Retina (tissue), 1 donor: ENCODE data around the gene PPP1R14B.
"Not testable (repeated sequence)": the region's sequence is repeated elsewhere in the genome, so short reads cannot be mapped to it uniquely, and the experiment has no call there.

Source experiments
- DNase-seq: peaks from one replicate; pipeline ENCODE4 v3.0.0-alpha.2; 2016

PPP1R14B gene

DNA sequence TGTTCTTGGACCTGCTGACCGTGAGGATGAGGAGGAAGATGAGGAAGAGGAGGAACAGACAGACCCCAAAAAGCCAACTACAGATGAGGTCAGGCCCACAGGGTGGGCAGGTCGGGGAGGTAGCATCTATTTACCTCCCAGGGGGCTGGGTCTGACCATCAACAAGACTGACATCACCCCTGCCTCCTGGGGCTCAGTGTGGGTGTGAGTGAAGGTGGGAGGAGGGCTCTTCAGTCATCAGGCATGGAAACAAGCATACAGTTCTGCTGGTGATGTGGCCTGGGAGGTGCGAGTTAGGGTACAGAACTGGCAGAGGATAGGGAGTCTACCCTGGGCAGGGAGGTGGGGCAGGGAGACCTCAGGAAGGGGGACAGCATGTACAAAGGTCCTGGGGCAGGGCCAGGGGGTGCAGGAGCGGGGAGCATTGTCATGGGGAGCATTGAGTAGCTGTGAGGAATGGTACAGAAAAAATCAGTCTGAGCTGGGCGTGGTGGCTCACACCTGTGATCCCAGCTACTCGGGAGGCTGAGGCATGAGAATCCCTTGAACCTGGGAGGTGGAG is 13.5 kb upstream of the PPP1R14B start:
- DNase-seq = no peak

DNA sequence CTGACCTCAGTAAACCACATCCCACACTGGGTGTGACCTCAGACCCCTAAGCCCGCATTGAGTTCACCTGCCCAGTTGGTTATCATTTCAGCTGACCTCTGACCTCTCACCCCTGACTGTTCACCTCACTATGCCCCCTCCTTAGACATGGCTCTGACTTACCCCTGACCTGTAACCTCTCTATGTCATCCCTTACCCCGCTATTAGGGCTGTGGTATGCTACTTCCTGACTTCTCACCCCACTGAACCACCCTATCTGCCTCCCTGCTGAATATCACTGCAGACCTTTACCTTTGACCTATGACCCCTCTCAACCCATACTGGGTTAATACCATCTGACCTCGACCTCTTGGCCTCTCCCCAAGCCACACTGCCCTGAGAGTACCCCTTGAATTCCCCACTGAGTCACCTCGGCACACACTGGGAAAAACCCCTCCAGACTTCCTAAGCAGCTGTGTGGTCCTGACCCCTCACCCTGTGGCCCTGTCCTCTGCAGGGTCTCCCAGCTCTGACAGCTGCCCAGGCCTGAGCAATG is 12.9 kb upstream of the PPP1R14B start:
- DNase-seq = no peak

DNA sequence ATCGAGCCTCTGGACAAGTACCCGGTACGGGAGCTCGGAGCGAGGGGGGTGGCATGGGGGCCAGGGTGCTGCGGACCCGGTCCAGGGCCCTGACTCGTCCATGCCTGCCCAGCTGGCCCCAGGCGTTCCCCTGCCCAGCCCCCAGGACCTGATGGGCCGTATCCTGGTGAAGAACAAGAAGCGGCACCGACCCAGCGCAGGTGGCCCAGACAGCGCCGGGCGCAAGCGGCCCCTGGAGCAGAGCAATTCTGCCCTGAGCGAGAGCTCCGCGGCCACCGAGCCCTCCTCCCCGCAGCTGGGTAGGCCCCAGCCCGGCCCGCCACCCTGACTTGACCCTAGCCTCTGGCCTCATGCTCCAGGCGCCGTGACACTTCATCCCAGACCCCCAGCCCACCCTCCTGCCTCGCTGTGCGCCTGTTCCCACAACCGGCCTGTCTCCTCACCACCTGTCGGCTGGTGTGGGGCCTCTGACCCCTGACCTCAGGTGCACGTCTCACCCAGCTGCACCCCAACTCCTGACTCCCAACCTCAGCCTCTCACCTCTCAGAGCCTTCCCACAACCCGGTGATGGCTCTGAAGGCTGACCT is 12.3 kb upstream of the PPP1R14B start:
- no peak for DNase-seq

GRCh38 chr11:64258356-64258755 is 11.6 kb upstream of the PPP1R14B start:
- DNase-seq = no peak

DNA sequence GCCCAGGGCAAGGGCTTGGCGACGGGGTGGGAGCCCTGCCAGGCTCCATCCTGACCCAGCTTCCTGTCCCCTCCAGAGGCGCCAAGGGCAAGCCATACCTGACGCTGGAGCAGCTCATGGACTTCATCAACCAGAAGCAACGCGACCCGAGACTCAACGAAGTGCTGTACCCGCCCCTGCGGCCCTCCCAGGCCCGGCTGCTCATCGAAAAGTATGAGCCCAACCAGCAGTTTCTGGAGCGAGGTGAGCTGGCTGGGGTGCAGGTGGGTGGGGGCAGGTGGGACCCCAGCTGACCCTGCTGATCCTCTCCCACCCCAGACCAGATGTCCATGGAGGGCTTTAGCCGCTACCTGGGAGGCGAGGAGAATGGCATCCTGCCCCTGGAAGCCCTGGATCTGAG is 9.6 kb upstream of the PPP1R14B start:
- no peak for DNase-seq

GRCh38 chr11:64255135-64256128 is 8.7 kb upstream of the PPP1R14B start:
- no peak for DNase-seq

DNA sequence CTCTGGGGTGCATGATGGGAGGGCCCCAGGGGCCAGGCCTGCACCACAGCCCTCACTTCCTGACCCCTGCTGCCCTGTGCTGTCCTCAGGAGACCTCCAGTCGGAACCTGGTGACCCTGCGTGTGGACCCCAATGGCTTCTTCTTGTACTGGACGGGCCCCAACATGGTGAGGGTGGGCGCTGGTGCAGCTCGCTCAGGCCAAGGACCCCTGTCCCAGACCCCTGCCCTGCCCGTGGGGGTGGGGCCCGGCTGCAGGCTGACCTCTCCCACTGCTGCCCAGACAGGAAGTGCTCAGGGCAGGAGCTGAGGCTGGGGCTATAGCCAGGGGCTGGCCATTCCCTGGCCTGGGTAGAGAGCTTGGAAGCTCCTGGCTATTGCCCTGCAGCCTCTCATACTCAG is 7.6 kb upstream of the PPP1R14B start:
- DNase-seq = no peak

GRCh38 chr11:64253481-64253880 is 6.7 kb upstream of the PPP1R14B start:
- no peak for DNase-seq

- no peak for DNase-seq
These were observed 6.3 kb upstream of the PPP1R14B start for GRCh38 chr11:64253043-64253442.

DNA sequence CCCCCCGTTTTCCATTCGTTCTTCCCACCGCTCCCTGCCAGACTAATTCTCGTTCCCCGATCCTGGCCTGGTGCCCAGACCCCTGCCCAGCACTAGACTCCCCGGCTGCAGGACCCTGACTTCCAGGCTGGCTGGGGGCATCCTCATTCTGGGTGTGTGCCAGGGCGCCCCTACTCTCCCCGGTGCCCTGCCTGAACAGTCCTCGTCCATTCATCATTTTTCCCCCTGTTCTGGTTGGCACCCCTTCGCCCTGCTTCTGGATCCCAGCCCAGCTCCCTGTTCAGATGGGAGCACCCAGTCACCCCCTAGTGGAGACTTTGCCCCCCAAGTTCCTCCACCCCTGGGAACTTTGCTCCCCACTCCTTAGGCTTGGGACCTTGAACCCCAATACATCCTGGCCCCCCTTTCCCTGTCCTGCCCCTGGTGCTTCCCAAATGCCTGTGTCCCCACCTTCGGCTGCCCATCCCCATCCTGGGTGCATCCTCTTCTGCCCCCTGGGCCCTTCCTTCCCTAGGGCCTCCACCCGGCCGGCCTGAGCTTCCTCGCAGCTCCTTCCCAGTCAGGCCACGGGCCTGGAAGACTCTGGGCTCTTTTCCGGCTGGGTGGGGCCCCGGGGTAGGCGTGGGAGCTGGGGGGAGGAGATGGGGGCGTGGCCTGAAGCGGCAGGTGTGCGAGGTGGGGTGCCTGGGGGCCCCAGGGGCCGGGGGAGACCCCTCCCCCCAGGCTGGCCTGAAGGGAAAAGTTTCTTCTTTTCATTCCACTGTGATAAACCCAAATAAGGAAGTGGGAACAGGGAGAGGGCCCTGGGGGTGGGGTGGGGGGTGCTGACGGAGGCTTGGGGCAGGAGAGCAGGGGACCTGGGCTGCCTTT is 5.5 kb upstream of the PPP1R14B start:
- DNase-seq = no peak

GRCh38 chr11:64251753-64252002 is 4.9 kb upstream of the PPP1R14B start:
- peak; percentile 50 for DNase-seq

GRCh38 chr11:64251016-64251752 is 4.4 kb upstream of the PPP1R14B start, which contains the start of gene PLCB3:
Gene PLCB3, plus strand, starts transcription at chr11:64251530. Its CDS starts 120 bp downstream, at chr11:64251650.
- DNase-seq = peak; percentile 77

DNA sequence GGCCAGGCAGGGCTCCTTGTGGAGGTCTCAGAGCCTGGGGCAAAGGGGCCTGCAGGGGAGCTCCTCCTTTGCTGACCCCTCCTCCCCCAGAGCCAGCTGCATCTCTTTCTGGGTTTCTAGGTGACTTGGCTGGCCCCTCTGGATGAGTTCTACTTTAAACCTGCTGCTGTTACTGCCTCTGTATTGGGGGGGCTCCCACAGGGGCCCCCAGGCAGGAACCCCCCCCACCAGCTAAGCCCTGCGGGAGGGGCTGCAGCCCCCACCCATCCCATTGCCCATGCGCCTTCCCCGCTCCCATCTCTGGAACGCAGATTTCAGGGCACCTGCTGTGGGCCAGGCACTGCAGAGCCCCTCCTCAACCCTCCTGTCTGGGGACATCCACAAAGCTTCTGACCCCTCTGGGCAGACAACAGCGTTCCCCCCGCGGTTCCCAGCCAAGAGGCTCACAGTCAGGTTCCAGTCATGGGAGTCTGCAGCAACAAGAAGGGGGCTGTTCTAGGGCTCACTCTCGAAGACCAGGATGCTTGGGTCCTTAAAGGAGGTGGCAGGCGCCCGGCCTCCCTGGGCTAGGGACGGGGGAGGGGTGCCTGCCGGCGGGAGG is 3.8 kb upstream of the PPP1R14B start:
- DNase-seq = no peak

DNA sequence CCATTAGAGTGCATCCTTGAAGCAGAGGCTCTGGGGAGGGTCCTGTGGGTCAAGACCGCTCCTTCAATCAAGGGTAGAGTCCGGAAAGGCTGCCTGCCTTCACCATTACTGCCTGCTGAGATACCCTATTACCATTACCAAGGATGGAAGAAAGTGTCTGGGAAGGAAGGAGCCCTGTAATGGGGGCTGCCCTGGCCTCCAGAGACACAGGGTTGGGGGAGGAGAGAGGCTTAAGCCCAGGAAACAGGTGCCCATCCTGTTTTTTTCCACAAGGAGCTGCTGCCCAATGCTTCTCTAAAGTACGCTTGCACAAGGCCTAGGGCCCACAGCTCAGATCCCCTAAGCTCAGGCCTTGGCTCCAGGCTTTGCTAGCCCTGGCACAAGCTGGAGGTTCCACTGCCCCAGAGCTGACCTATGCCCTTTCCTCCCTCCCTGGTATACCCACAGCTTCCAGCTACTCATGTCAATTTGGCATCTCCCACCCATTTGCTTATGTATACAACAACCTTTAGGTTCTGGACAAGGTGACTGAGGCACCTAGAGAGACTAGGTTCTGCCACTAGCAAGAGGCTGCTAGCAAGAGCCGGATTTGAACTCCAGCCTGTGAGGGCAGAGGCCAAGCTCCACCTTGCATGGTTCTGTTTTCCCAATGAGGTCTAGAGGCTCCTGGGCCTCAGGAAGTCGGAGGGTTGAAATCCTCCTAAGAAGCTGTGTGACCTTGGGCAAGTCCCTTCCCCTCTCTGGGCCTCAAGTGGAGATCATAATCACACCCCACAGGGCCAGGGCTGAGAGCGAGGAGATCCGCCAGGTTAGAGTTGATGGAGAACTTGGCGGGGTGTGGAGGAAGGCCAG is 3.0 kb upstream of the PPP1R14B start:
- no peak for DNase-seq

DNA sequence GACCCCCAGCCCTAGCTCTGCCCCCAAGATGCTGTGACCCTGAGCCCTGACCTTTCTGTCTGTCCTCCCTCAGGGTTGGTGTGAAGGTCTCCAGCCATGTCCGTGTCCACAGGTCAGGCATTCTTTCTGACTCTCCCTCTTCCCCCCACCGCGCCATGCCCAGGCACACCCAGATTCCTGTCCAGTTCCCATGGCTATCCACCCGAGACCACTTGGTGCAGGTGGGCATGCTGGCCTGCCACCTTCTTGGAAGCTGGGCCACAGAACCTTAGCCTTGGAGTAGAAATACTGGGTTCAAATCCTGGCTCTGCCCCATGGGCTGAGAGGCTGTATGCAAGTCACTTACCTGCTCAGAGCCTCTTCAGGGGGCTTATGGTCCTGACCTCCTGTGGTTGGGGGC is 2.3 kb upstream of the PPP1R14B start:
- no peak for DNase-seq

GRCh38 chr11:64248578-64248977 is 1.8 kb upstream of the PPP1R14B start:
- no peak for DNase-seq

DNA sequence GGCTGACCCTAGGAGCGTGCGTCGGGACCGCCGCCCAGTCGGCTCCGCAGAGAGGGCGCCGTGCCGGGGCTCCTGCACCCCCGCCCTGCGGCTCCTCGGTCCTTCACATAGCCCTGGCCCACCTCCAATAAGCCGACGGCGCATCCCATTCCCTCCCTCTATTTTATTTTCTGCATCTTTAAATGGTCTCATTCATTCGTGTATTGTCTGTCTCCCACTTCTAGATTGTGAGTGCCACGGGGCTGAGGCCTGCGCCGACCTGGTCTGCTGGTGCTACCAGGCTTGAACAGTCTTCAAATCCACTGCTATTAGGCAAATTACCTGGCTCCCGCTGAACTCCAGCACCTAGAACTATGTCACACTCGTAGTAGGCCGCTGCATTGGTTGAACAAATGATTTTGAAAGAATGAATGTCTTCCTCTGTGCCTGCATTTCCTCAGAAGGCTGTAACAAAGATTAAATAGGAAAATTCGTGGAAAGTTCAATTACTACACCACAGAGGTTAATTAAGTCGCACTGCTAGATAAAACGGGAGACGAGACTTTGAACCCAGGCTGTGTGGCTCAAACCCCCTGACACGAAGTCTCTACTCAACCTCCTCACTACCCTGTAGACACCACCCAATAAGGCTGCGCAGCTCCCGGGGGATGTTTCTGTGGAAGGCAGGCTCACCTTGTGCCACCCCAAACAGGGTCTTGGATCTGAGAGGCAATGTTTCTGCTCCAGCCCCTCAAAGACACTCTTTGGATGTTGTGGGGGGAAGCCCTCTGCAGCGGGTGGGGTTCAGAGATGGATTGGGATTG is 1.2 kb upstream of the PPP1R14B start:
- DNase-seq = no peak

DNA sequence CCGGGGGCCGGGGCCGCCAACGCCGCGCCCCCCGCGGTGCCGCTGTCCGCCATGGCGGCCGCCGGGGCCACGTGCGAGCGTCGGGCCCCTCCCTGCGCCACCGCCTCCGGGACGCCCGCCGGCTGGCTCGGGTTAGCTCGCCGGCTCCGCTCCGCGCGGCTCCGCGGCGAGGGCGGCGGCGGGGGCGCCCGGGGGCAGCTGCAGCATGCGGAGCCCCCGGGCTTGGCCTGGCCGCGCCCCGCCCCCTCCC is 197 bp downstream of the PPP1R14B start:
- not testable (repeated sequence) for DNase-seq

- DNase-seq = peak; percentile 66
These were observed 734 bp downstream of the PPP1R14B start for GRCh38 chr11:64245797-64246620.
